ENCODE data around the gene TNS4. TPM values are rescaled to one million over a fixed set of nuclear protein-coding genes. Genes with fewer than 3 reads are reported as not detected.

Gene TNS4
- total RNA-seq, 1 donor from 2014 or later, result 25.6 TPM

GRCh38 chr17:40535438-40535837 lies 34.0 kb upstream of the TNS4 start:
- DNase-seq, result no peak

GRCh38 chr17:40534371-40535189 lies 33.2 kb upstream of the TNS4 start:
- no peak for DNase-seq

GRCh38 chr17:40533896-40534295 lies 32.5 kb upstream of the TNS4 start:
- no peak for DNase-seq

- peak; percentile 26 for DNase-seq
Measured at GRCh38 chr17:40532520-40533253, 31.3 kb upstream of the TNS4 start.

GRCh38 chr17:40531051-40531991 lies 29.9 kb upstream of the TNS4 start:
- no peak for DNase-seq

DNA sequence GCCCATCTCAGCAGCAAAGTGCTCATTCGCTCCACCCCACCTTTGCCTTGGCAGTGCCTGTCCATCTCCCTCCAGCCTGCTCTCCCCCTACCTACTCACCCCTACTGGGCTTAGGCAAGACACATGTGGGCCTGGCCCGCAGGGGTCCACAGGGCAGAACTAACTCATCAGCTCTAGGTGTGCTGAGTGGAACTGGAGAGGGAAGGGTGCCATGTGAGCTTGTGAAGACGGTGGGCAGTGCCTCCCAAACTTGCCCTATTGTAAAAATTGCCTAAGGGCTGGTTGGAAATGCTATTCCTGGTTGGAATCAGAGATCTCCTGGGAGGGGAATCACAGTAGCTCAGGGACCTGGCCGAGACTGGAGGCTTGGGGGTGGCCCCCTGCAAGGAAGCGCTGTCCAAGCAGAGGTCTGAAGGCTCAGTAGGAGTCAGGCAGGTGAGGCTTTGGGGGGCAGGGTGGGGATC lies 29.1 kb upstream of the TNS4 start:
- DNase-seq, result no peak

DNA sequence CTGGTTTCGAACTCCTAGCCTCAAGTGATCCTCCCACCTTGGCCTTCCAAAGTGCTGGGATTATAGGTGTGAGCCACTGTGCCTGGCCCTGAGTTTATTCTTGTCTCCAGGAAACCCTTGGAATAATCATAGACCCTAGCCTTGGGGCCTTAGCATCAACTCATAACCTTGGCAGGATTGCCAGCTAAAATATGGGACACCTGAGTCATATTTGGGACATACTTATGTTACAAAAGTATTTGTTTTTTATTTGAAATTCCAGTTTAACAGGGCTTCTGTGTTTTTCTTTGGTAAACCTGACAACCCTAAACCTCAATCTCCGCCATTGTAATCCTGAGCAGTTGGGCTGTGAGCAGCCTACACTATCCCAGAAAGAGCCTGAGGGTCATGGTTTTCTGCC lies 28.6 kb upstream of the TNS4 start:
- no peak for DNase-seq

- DNase-seq, result no peak
Measured at GRCh38 chr17:40528692-40529417, 27.4 kb upstream of the TNS4 start.

- DNase-seq, result no peak
Measured at GRCh38 chr17:40526668-40527067, 25.2 kb upstream of the TNS4 start.

DNA sequence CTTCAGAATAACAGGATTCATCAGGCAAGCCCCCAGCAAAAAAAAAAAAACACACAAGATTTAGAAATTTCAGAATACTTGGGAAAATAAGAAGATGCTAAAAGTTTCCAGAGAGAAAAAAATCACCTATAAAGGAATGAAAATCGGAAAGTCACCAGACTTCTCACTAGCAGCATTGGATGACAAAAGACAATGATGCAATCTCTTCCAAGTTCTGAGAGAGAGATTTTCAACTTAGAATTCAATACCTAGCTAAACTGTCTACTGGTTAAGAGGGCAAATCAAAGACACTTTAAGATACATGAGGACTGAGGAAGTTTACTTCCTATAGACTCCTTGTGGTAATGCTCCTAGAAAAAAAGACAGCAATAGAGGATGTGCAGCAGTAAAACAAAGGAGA lies 23.9 kb upstream of the TNS4 start:
- DNase-seq, result no peak

DNA sequence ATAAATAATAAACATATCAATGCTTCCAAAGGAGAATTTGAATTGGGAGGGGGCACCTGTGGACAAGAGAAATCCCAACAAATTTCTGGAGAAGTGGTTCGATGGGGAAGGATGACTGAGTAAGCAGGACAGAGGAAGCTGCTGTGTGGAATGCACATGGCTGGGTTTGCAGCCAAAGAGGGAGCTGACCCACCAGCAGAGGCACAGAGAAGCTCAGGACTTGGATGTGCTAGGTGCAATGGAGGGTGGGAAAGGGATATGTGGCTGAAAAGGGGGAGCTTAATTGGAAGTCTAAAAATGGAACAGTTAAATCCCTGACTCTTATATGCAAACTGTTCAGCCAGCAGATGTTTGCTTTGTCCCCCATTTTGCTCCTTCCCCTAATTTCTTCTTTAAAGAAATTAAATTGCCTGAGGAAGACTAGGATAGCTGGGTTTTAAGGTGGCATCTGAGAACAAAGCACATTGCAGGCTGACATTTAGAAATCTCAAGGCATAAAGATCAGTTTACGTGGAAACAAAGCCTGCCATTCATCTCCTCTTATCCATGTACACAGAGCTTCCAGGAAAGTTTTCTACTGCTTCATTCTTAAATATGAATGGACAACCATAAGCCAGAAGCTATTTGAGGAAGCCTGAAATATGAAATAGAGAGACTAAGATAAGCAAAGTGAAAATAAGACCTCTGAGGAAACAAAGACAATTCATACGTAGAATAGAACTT lies 23.0 kb upstream of the TNS4 start:
- DNase-seq, result no peak

DNA sequence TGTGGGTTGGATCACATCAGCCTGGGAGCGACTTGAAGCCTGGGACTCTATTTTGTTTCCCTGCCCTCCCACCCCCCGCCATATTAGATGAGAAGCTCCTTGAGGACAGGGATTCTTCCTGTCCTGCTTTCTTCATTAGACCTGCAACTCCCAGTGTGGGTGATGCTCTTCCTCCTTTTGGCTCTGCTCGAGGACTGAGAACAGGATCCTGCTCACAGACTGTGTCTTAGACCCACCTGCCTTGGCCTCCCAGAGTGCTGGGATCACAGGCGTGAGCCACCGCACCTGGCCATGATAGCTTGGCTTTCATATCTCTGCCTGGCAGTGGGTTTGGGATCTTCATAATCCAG lies 21.5 kb upstream of the TNS4 start:
- DNase-seq, result no peak

DNA sequence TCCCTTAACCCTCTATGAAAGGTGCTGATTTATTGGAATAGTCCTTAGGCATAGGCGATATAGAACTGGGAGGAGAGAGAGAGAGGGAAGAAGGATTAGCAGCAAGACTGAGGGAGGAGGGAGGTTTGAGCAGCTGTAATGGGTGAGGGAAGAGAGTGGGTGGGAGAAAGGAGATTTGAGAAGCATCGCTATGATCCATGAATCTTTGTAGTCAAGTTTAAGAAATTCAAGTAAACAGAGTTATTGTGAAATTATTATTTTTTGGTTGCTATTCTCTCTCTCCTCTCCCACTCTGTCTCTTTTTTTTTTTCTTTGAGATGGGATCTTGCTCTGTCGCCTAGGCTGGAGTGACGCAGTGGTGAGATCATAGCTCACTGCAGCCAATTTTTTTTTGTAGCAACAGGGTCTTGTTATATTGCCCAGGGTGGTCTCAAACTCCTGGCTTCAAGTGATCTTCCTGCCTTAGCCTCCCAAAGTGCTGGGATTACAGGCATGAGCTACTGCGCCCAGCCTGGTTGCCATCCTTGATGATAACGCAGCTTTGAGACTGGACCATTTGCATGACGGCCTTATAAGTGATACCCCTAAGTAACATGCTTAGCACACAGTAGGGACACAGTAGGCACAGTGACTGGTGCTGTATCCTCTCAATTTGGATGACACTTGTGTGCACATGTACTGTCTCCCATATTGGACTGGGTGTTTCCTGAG lies 21.0 kb upstream of the TNS4 start:
- no peak for DNase-seq

DNA sequence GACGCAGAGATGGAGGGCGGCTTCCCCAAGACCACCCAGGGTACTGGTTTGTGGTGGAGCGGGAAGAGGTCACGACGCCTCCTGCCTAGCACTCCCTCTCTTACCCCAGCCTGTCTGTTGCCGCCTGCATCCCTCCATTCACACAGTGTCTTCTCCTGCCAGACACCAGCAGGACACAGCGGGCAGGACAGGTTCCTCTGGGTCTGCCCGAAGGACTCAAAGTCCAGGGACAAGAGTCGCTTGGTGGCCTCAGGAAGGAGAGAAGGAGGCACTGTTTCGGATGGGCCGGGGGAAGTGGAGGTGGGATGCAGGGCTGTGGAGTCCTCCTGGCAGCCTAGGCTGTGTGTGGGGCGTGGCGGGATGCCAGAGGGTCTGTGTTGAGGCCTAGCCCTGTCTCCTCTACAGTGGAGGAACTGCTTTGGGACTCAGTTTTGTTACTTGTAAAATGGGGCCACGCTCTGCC lies 19.6 kb upstream of the TNS4 start:
- DNase-seq, result no peak

DNA sequence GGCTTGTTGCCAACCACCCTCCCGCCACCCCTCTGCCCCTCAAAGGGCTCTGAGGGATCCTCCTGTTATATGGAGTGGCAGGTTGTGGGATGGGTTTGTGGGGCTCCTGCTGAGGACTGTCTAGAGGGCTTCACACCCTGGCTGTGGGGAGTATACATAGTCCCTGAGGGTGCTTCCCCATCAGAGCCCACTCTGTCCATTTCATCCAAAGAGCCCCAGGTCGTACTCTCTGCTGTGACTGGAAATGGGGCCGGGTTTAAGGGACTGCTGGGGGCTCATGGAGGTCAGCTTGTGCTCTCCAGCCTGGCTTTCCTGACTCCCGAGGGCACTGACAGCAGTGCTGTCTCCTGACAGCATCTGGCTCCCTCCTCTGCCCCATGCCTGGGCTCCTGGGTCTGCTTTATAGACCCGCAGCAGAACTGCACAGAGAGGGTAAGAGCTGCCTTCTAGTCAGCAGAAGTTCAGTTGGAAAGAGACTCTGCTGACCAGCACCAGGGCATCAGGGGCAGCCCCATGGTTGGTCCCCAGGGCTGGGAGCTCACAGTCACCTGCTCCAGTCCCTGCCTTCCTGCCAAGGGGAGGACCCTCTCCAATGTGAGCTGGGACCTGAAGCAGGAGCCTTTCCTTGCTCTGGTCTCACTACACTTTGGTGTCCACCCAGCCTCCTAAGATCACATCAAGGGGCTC lies 17.8 kb upstream of the TNS4 start:
- no peak for DNase-seq

GRCh38 chr17:40518401-40519088 lies 17.1 kb upstream of the TNS4 start:
- DNase-seq, result no peak

DNA sequence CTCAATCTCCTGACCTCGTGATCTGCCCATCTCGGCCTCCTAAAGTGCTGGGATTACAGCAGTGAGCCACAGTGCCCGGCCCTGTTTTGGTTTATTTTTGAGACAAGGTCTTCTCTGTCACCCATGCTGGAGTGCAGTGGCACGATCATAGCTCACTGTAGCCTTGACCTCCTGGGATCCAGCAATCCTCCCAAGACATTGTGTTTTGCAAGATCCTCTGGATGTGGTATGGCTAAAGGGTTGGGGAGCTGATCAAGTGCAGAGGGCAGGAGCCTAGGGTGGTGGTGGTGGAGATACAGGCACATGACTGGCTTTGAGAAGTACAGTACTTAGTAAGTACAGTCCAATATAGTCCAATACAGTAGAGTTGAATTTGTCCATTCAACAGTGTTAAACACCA lies 16.6 kb upstream of the TNS4 start:
- no peak for DNase-seq

- no peak for DNase-seq
Measured at GRCh38 chr17:40517286-40517662, 15.9 kb upstream of the TNS4 start.

GRCh38 chr17:40516581-40517285 lies 15.3 kb upstream of the TNS4 start:
- no peak for DNase-seq
